PC-3 (cell line): ENCODE measurements around the gene SLC35A5. TPM values are rescaled to one million over a fixed set of nuclear protein-coding genes. Genes with fewer than 3 reads are reported as not detected.

Source experiments
- ATAC-seq: fragments of 200-7000 bp; cut with Tn5 transposase; 2 replicates; pipeline ENCODE4 v1.9.1; 2020; ENCODE audit warnings: mild to moderate bottlenecking, moderate library complexity
- BruUV-seq: library from RNA; stranded (reverse); fragments of 400-500 nt; replicated peaks from 2 replicates; lab custom pipeline; 2021; lab: Mats Ljungman, UMichigan
- CTCF ChIA-PET: fragments of 300-600 bp; sonication (Branson Sonifier 250); formaldehyde crosslinking; loops from one replicate; lab custom pipeline; 2022; ENCODE audit warnings: antibody characterized with exemption; lab: Charles Lee
- POLR2A ChIA-PET: fragments of 300-600 bp; sonication (Branson Sonifier 250); formaldehyde crosslinking; loops from one replicate; lab custom pipeline; 2022; ENCODE audit warnings: antibody characterized with exemption; ENCODE audit not compliant: unreplicated experiment; lab: Charles Lee
- DNase-seq: peaks from one replicate; pipeline ENCODE4 v3.0.0-alpha.2; 2015
- H2AFZ ChIP-seq: fragments of 300-600 bp; sonication (generic); 2 replicates; pipeline ENCODE4 v1.6.0; 2016; ENCODE audit warnings: antibody characterized with exemption, low read length
- H3F3A ChIP-seq: fragments of 300-600 bp; sonication (generic); one replicate; pipeline ENCODE4 v1.6.0; 2017; ENCODE audit warnings: antibody characterized with exemption, low read length, control low read depth, mild to moderate bottlenecking; ENCODE audit not compliant: unreplicated experiment
- H3K27ac ChIP-seq: fragments of 300-600 bp; sonication (generic); 2 replicates; pipeline ENCODE4 v1.5.1; 2016; ENCODE audit warnings: mild to moderate bottlenecking, low read length
- H3K27me3 ChIP-seq: fragments of 300-600 bp; sonication (generic); 2 replicates; pipeline ENCODE4 v1.6.1; 2016; ENCODE audit warnings: low read length, mixed read lengths
- H3K36me3 ChIP-seq: fragments of 300-600 bp; sonication (generic); 2 replicates; pipeline ENCODE4 v1.6.1; 2016; ENCODE audit warnings: low read depth, mixed run types, low read length, mixed read lengths
- H3K4me1 ChIP-seq: fragments of 300-600 bp; sonication (generic); 2 replicates; pipeline ENCODE4 v1.5.1; 2016; ENCODE audit warnings: low read length; ENCODE audit not compliant: insufficient read depth
- H3K4me2 ChIP-seq: fragments of 300-600 bp; sonication (generic); 2 replicates; pipeline ENCODE4 v1.6.0; 2016; ENCODE audit warnings: low read length
- H3K4me3 ChIP-seq: fragments of 300-600 bp; sonication (generic); 2 replicates; pipeline ENCODE4 v1.5.1; 2016; ENCODE audit warnings: mild to moderate bottlenecking, low read length, mixed read lengths
- H3K79me2 ChIP-seq: fragments of 300-600 bp; sonication (generic); 2 replicates; pipeline ENCODE4 v1.6.1; 2017; ENCODE audit warnings: low read length, mixed read lengths
- H3K9ac ChIP-seq: fragments of 300-600 bp; sonication (generic); 2 replicates; pipeline ENCODE4 v1.6.0; 2016; ENCODE audit warnings: mild to moderate bottlenecking, low read length
- H3K9me2 ChIP-seq: fragments of 300-600 bp; sonication (generic); replicated peaks from 2 replicates; pipeline ENCODE4 v1.6.1; 2016; ENCODE audit warnings: mixed run types, low read length, mixed read lengths
- H3K9me3 ChIP-seq: fragments of 300-600 bp; sonication (generic); 2 replicates; pipeline ENCODE4 v1.6.1; 2016; ENCODE audit warnings: low read length, mixed read lengths
- H4K20me1 ChIP-seq: fragments of 300-600 bp; sonication (generic); 2 replicates; pipeline ENCODE4 v1.6.1; 2016; ENCODE audit warnings: low read length, mixed read lengths
- EZH2 ChIP-seq: fragments of 300-600 bp; sonication (generic); IDR thresholded peaks from one replicate; pipeline ENCODE4 v1.6.1; 2017; ENCODE audit warnings: antibody characterized with exemption, mild to moderate bottlenecking, low read length; ENCODE audit not compliant: unreplicated experiment
- EZH2phosphoT487 ChIP-seq: fragments of 300-600 bp; sonication (generic); IDR thresholded peaks from 2 replicates; pipeline ENCODE4 v1.6.1; 2018; ENCODE audit warnings: mild to moderate bottlenecking, antibody characterized with exemption, low read length, borderline replicate concordance
- intact Hi-C: fragments of 100-400 bp; cut with micrococcal nuclease; formaldehyde crosslinking; loops from 2 replicates; pipeline ENCODE4 v1.9.0; 2023
- total RNA-seq: library from RNA; depleted of rRNA; stranded (reverse); fragments of >200 nt; gene quantifications from 2 replicates; pipeline ENCODE4 v1.2.3, GENCODE V29; 2014
- TF ChIP-seq, protein P1 (sequence below): fragments of 300-600 bp; sonication (generic); conservative IDR thresholded peaks from 2 replicates; pipeline ENCODE4 v1.5.1; 2017; ENCODE audit warnings: antibody characterized with exemption, low read depth, mild to moderate bottlenecking, low read length

SLC35A5 gene
- total RNA-seq, 1 experiment from 2014 or later: 17.7 TPM

DNA sequence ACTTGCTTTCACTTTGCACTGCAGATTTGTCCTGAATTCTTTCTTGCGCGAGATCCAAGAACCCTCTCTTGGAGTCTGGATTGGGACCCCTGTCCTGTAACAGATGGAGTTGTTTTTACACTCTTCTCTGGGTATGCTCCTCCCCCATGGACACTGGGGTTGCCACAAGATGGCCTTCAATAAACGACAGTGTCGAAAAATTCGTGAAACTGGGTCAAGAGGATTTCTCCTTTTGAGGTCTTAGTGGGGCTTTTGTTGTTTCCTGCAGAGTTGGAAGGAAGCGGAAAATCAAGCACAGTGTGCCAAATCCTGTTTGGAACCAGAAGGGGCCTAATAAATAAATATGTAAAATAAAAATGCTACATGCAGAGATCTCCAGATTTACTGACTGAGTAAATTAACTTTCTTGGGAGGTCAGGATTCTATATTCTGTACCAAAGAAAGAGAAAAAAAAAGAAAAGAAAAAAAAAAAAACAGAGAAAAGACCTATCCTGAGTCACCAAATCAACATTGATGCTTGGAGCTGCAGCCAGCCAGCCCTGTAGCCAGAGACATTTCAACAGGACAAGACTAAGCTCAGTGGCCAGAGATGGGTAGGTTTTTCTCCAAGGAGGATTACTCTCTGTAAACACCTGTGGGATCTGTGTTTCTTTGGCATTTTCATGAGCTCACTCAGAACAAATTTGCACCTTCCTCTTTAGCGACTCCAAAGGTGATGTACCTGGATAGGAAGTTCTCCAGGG is 54.3 kb downstream of the SLC35A5 start:
- Histone ChIP-seq H3K9me2 (no peaks in the 10 kb centered on the region), H2AFZ (no peak overlapping the region), H3K27ac (no peak overlapping the region), H3K4me2 (no peak overlapping the region), H4K20me1 (no peaks in the 10 kb centered on the region), H3K9me3 (no peaks in the 10 kb centered on the region), H3K27me3 (no peaks in the 10 kb centered on the region), H3K79me2 (no peaks in the 10 kb centered on the region), H3K4me3 (no peak overlapping the region), H3F3A (no peaks in the 10 kb centered on the region), H3K4me1 (peaks cover 11% of the 10 kb centered on the region), H3K9ac (no peak overlapping the region), H3K36me3 (no peaks in the 10 kb centered on the region)
- ATAC-seq (peak; percentile 80), DNase-seq (no peak)
- CTCF ChIA-PET: no interaction called here
- POLR2A ChIA-PET: interaction anchor here (0.7 kb wide), 1 partner anchor 203 kb away, joined by 4 read pairs; no protein-coding TSS in a partner anchor
- BruUV-seq: no TSS peak
- no peak for TF ChIP-seq EZH2phosphoT487
- TF ChIP-seq, protein P1, sequence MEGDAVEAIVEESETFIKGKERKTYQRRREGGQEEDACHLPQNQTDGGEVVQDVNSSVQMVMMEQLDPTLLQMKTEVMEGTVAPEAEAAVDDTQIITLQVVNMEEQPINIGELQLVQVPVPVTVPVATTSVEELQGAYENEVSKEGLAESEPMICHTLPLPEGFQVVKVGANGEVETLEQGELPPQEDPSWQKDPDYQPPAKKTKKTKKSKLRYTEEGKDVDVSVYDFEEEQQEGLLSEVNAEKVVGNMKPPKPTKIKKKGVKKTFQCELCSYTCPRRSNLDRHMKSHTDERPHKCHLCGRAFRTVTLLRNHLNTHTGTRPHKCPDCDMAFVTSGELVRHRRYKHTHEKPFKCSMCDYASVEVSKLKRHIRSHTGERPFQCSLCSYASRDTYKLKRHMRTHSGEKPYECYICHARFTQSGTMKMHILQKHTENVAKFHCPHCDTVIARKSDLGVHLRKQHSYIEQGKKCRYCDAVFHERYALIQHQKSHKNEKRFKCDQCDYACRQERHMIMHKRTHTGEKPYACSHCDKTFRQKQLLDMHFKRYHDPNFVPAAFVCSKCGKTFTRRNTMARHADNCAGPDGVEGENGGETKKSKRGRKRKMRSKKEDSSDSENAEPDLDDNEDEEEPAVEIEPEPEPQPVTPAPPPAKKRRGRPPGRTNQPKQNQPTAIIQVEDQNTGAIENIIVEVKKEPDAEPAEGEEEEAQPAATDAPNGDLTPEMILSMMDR: no peak
- no peak for TF ChIP-seq EZH2
- intact Hi-C loops: loop anchor here (2.0 kb wide), 1 partner anchor 17 kb away; no protein-coding TSS in a partner anchor

DNA sequence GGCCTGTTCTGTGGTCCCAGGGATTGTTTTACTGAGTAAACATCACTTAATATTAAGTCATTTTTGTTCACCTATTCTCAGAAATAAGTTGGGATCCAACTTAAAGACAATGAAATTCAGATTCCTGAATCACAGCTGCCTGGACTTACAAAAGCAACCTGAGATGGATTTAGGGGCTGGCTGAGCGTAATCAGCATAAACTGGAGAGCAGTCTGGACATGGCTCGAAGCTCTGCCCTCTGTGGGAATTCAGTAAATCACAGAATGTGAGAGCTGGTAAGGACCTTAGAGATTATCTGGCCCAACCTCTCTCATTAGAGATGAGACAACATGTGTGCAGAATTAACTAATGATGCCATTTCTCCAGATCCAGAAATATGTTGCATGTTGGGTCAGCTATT is 55.4 kb downstream of the SLC35A5 start:
- intact Hi-C loops: loop anchor here (2.0 kb wide), 1 partner anchor 16 kb away; no protein-coding TSS in a partner anchor
- Histone ChIP-seq H3K4me2 (no peak overlapping the region), H3K27me3 (no peaks in the 10 kb centered on the region), H3K27ac (no peak overlapping the region), H3K9me2 (no peaks in the 10 kb centered on the region), H3K36me3 (no peaks in the 10 kb centered on the region), H3K9ac (no peak overlapping the region), H2AFZ (no peak overlapping the region), H3K79me2 (no peaks in the 10 kb centered on the region), H3F3A (no peaks in the 10 kb centered on the region), H3K9me3 (no peaks in the 10 kb centered on the region), H4K20me1 (no peaks in the 10 kb centered on the region), H3K4me3 (no peak overlapping the region), H3K4me1 (peaks cover 11% of the 10 kb centered on the region)
- DNase-seq (no peak), ATAC-seq (peak; percentile 17; the same call in 1 of the 2 replicates)
- TF ChIP-seq EZH2 (no peak), EZH2phosphoT487 (no peak)
- TF ChIP-seq, protein P1: no peak
- ChIA-PET POLR2A (interaction anchor here (1.0 kb wide), 1 partner anchor 55 kb away, joined by 5 read pairs; the partner anchor contains the start of genes ATG3 and SLC35A5), CTCF (no interaction called here)
- no TSS peak for BruUV-seq

DNA sequence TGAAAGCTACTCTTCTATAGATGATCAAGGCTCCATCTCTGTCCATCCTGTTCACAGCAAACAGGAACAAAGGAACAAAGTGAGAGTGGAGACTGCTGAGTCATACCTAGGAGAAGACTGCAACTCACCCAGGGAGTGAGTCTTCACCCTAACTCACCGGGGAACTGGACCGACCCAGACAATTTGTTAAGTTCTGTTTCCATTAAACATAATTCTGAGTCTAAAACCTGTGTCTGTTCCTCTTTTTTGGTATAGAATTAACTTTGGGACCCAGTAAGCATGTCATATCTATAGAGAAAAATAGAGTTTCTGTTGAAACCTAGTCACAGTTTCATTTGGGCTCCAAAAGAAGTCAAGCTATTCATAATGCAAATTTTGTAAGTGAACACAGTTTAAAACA is 57.5 kb downstream of the SLC35A5 start:
- ChIA-PET POLR2A (no interaction called here), CTCF (no interaction called here)
- H3F3A ChIP-seq: no peaks in the 10 kb centered on the region
- H3K79me2 ChIP-seq: no peaks in the 10 kb centered on the region
- H3K36me3 ChIP-seq: no peaks in the 10 kb centered on the region
- no peaks in the 10 kb centered on the region for H4K20me1 ChIP-seq
- H3K9me3 ChIP-seq: no peaks in the 10 kb centered on the region
- peaks cover 27% of the 10 kb centered on the region for H3K4me1 ChIP-seq
- ATAC-seq (peak; percentile 31; the same call in 1 of the 2 replicates), DNase-seq (peak; percentile 32)
- no peak overlapping the region for H3K27ac ChIP-seq
- no peak overlapping the region for H3K4me3 ChIP-seq
- TF ChIP-seq EZH2 (no peak), EZH2phosphoT487 (no peak)
- TF ChIP-seq, protein P1: no peak
- H3K27me3 ChIP-seq: no peaks in the 10 kb centered on the region
- BruUV-seq: no TSS peak
- no peak overlapping the region for H3K9ac ChIP-seq
- no peak overlapping the region for H2AFZ ChIP-seq
- no peaks in the 10 kb centered on the region for H3K9me2 ChIP-seq
- H3K4me2 ChIP-seq: no peak overlapping the region
- intact Hi-C loops: no loop called here
